Peyer's patch (tissue), 4 donors: Measurements from ENCODE around the gene PDCD1. TPM values are rescaled to one million over a fixed set of nuclear protein-coding genes. Genes with fewer than 3 reads are reported as not detected.
A peak's percentile ranks its signal among the peaks of the same experiment; 100 is the strongest.

Source experiments
- DNase-seq, 3 donors: peaks; one replicate each; pipeline ENCODE4 v3.0.0-alpha.2; 2017 to 2019
- H3K27ac ChIP-seq, 4 donors: fragments of 200-600 bp; sonication (generic); one replicate each; pipeline ENCODE4 v1.5.1; 2016 to 2019
- H3K27me3 ChIP-seq, 2 donors: fragments of 200-600 bp; sonication (generic); one replicate each; pipeline ENCODE4 v1.5.1; 2019
- H3K36me3 ChIP-seq, 3 donors: fragments of 200-600 bp; sonication (generic); one replicate each; pipeline ENCODE4 v1.5.1; 2016 to 2019
- H3K4me1 ChIP-seq, 4 donors: fragments of 200-600 bp; sonication (generic); one replicate each; pipeline ENCODE4 v1.5.1; 2016 to 2019
- H3K4me3 ChIP-seq, 4 donors: fragments of 200-600 bp; sonication (generic); 1 replicate in 3 of 4; 2 replicates in 1 of 4; pipeline ENCODE4 v1.5.1; 2016 to 2019; ENCODE audit warnings: mild to moderate bottlenecking in 1 of 4
- H3K9me3 ChIP-seq, 4 donors: fragments of 200-600 bp; sonication (generic); one replicate each; pipeline ENCODE4 v1.5.1; 2016 to 2019; ENCODE audit warnings: mild to moderate bottlenecking in 1 of 4
- CTCF ChIP-seq, 6 experiments: fragments of 450-650 bp in 4 of 6; fragments of 200-600 bp in 2 of 6; sonication (generic) in 1 of 6; IDR thresholded peaks; one replicate each; pipeline ENCODE4 v1.5.1; 2017 to 2019; ENCODE audit warnings: antibody characterized with exemption in 6 of 6, mild to moderate bottlenecking in 3 of 6, moderate library complexity in 1 of 6
- POLR2A ChIP-seq, 2 donors: fragments of 450-650 bp; IDR thresholded peaks; one replicate each; pipeline ENCODE4 v1.5.1; 2017; ENCODE audit warnings: antibody characterized with exemption in 2 of 2, mild to moderate bottlenecking in 2 of 2, moderate library complexity in 2 of 2
- total RNA-seq, 4 donors: library from RNA; depleted of rRNA; stranded (reverse); fragments of >200 nt; gene quantifications; one replicate each; pipeline ENCODE4 v1.1.0, GENCODE V29; 2016

The PDCD1 gene
- total RNA-seq, 4 donors from 2014 or later: 1.6 to 2.7 TPM; not detected in 2

GRCh38 chr2:241872313-241872642 lies 13.6 kb upstream of the PDCD1 start:
- H3K27me3 ChIP-seq: no peaks in the 10 kb centered on the region
- H3K9me3 ChIP-seq: no peaks in the 10 kb centered on the region
- H3K4me1 ChIP-seq: peaks cover 0 to 6% (median 0%) of the 10 kb centered on the region in 4 donors
- H3K4me3 ChIP-seq: no peak overlapping the region
- no peaks in the 10 kb centered on the region for H3K36me3 ChIP-seq
- no peak overlapping the region for H3K27ac ChIP-seq
- TF ChIP-seq POLR2A (IDR thresholded peaks at IDR 0.05): no peak
- no peak for TF ChIP-seq CTCF (IDR thresholded peaks at IDR 0.05)
- no peak for DNase-seq

GRCh38 chr2:241871538-241872312 lies 13.0 kb upstream of the PDCD1 start:
- Histone ChIP-seq H3K9me3 (no peaks in the 10 kb centered on the region), H3K27ac (peak overlapping the region in 1 of 4 donors; percentile 53), H3K36me3 (no peaks in the 10 kb centered on the region), H3K4me1 (peaks cover 0 to 6% (median 0%) of the 10 kb centered on the region in 4 donors), H3K4me3 (no peak overlapping the region), H3K27me3 (no peaks in the 10 kb centered on the region)
- DNase-seq: no peak
- TF ChIP-seq POLR2A (IDR thresholded peaks at IDR 0.05): no peak
- TF ChIP-seq CTCF (IDR thresholded peaks at IDR 0.05): no peak

- Histone ChIP-seq H3K27me3 (no peaks in the 10 kb centered on the region), H3K36me3 (no peaks in the 10 kb centered on the region), H3K4me1 (peaks cover 0 to 6% (median 0%) of the 10 kb centered on the region in 4 donors), H3K4me3 (no peak overlapping the region), H3K27ac (peak overlapping the region in 1 of 4 donors; percentile 53), H3K9me3 (no peaks in the 10 kb centered on the region)
- TF ChIP-seq POLR2A (IDR thresholded peaks at IDR 0.05) (no peak), CTCF (IDR thresholded peaks at IDR 0.05) (no peak)
- DNase-seq: no peak
These were observed 12.2 kb upstream of the PDCD1 start for GRCh38 chr2:241870611-241871537.

- no peaks in the 10 kb centered on the region for H3K36me3 ChIP-seq
- H3K4me1 ChIP-seq: peaks cover 0 to 6% (median 0%) of the 10 kb centered on the region in 4 donors
- H3K27ac ChIP-seq: peak overlapping the region in 1 of 4 donors; percentile 53
- no peaks in the 10 kb centered on the region for H3K27me3 ChIP-seq
- no peak for TF ChIP-seq CTCF (IDR thresholded peaks at IDR 0.05)
- no peak for TF ChIP-seq POLR2A (IDR thresholded peaks at IDR 0.05)
- H3K4me3 ChIP-seq: no peak overlapping the region
- no peak for DNase-seq
- H3K9me3 ChIP-seq: no peaks in the 10 kb centered on the region
These were observed 11.4 kb upstream of the PDCD1 start for GRCh38 chr2:241870081-241870541.

- H3K9me3 ChIP-seq: no peaks in the 10 kb centered on the region
- no peak for TF ChIP-seq CTCF (IDR thresholded peaks at IDR 0.05)
- TF ChIP-seq POLR2A (IDR thresholded peaks at IDR 0.05): no peak
- H3K27ac ChIP-seq: peak within 1 kb of the TSS in 1 of 4 donors; percentile 53
- H3K27me3 ChIP-seq: no peaks in the 10 kb centered on the region
- no peaks in the 10 kb centered on the region for H3K36me3 ChIP-seq
- no peak for DNase-seq
- peaks cover 0 to 6% (median under 1%) of the 10 kb centered on the region in 4 donors for H3K4me1 ChIP-seq
- H3K4me3 ChIP-seq: no peak within 1 kb of the TSS
These were observed 10.6 kb upstream of the PDCD1 start, which contains the start of gene RTP5 for GRCh38 chr2:241869087-241869961. TSS of gene RTP5 (plus strand) at chr2:241869729. CDS start at chr2:241869757, 28 bp downstream.
